Measurements from ENCODE around the gene ADAP2.
"Not testable (repeated sequence)": the region's sequence is repeated elsewhere in the genome, so short reads cannot be mapped to it uniquely, and the experiment has no call there.

Gene ADAP2

DNA sequence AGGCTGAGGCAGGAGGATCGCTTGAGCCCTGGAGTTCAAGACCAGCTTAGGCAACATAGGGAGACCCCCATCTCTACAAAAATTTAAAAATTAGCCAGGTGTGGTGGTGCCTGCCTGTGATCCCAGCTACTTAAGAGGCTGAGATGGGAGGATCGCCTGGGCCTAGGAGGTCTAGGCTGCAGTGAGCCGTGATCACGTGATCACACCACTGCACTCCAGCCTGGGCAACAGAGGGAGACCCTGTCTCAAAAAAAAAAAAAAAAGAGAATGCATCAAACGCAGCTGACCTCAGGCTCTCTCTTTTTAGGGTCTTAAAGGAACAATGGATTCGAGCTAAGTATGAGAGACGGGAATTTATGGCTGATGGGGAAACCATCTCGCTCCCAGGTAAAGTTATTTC is 9.8 kb downstream of the ADAP2 start:
- DNase-seq = not testable (repeated sequence)

DNA sequence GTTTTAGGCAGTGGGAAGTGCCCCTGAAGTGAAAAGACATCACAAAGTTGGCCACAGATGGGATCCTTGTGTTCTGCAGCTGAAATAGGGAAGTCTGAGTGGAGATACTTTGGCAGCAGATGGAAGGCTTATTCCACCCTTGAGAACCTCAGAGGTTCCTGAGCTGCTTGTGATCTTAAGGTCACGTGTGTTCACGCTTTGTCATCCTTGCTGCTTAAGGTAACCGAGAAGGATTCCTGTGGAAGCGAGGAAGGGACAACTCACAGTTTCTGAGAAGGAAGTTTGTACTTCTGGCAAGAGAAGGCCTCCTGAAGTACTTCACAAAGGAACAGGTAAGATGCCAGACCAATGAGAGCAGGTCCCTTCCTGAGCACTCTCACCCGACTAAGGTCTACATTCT is 12.2 kb downstream of the ADAP2 start:
- no peak for DNase-seq

DNA sequence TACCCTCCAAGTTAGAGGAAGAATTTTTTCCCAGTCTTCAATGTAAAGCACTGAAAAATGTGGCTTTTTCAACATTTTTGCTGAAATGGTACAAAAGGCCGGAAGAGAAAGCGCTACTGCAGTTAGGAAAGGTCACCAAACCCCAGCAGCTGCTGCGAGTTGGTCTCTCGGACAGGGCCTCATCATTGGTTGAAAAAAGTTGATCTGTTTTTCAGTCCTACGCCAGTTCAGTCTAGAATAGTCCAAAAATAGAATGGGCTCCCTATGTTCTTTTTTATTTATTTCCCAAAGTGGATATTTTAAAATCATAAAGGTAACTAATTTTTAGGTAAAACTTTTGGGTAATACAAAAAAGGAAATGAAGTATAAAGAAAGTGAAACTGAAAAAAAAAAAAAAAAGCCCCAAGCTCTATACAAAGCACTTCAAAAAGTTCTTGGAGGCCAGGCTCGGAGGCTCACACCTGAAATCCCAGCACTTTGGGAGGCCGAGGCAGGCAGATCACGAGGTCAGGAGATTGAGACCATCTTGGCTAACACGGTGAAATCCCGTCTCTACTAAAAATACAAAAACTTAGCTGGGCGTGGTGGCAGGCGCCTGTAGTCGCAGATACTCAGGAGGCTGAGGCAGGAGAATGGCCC is 17.4 kb downstream of the ADAP2 start:
- DNase-seq = no peak

DNA sequence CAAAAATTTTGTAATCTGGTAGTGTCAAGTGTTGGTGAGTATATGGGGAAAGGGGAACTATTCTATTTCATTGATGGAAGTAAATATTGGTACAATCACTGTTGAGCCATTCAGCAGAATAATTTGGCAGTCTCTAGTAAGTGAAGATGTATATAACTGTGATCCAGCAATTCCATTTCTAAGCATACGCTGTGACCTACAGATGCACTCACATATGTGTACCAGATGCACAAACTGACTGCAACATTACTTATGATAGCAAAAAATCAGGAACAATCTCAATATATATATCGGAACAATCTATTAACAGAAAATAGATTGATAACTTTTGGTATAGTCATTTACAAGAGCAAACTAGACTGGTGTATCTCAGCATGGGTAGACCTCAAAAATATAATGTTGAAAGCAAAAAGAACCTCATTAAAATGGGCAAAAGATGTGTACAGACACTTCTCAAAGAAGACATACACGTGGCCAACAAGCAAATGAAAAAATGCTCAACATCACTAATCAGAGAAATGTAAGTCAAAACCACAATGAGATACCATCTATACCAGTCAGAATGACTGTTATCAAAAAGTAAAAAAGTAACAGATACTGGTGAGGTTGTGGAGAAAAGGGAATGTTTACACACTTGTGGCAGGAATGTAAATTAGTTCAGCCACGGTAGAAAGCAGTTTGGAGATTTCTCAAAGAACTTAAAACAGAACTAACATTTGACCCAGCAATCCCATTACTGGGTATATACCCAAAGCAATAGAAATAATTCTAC is 20.7 kb downstream of the ADAP2 start:
- no peak for DNase-seq

DNA sequence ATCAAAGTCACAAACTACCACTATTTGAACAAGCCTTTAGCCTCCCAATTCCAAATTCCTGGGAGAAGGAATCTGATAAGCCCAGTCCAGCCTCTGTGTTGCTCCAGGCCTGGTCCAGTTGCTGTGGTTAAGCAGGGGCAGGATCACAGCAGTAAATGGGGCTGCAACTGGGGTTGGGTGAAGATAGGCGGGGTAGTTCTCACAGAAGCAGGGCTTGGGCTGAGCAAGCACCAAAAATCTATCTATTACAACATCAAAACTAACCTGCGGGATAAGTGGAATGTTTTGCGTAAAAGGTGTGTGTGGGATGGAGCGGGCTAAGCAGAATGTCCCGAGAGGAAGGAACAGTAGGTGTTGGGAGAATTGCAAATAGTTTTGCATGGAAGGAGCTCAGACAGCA is 26.1 kb downstream of the ADAP2 start:
- no peak for DNase-seq

DNA sequence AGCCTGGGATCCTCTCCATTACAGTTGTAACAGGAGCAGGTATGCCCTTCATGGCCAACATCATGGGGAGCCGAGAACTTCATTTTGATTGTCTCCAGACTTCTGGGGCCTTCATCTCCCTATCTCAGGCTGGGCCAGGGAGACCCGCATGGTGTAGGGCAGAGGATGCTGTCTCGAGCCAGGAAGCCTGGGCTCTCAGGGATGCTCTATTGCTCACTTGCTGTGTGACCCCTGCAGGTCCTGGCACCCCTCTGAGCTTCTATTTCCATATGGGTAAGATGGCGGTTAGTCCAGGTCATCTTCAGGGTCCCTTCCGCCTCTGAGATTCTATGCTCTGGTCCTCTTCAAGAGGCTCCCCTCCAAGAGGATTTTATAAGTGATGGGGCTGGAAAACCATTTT is 28.4 kb downstream of the ADAP2 start:
- DNase-seq = no peak

DNA sequence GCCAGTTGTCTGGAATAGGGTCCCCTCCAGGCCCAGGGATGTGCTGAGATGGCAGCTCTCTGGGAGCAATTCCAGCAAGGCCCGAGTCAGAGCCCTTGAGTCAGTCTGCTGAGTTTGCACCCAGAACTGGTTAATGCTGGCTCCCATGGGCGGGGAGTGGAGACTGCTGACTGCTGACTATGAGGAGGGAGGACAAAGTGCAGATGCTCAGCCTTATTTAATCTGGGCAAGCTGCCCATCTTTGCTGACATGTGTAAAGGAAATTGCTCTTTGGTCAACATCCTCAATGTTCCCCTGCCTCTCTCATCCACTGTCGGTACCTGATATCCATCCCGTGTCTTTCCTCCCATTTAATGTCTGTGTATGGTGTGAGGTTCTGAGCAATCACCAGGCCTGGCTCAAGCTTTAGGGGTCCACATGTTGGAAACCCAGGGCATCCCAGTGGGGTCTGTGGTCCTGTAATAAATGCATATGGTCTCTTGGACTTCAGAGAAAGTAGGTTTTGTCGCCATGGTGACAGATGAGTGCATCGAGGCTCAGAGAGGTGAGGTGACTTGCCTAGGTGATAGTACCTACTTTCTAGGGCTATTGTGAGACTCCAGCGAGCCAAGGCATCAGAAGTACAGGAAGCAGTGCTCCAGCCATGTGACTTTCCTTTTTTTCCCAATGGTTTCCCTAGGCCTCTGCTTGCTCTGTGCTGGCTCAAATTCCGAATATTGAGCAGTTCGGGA is 29.1 kb downstream of the ADAP2 start:
- DNase-seq = peak; percentile 95

DNA sequence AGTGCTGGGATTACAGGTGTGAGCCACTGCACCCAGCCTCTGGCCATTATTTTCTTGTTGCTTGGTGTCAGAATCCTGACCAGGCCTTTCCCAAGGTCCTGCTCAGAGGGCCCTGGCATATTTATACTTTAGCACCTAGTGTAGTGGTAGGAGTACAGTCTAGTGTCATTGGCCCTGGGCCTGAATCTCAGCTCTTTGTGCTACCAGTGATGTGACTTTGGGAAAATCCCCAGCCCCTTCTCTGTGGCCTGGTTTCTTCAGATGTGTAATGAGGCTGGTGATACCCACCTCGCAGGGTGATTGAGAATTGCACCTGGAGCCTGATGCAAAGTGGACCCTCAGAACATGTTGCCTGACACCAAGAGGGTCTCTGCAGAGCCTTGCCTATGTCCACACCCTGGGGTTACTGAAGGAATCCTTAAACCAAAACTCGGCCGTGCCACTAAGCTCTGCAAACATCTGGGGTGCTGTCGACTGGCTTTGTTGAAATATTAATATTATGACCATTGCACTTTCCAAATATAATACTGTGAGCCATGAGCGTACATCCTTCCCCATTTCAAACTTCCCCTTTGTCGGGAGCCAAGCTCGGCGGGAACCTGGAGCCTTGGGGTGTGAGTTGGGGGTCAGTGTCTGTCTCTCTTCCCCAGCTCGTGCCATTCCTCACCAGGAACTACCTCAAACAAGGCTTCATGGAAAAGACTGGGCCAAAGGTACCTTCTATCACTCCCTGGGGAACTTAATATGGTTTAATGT is 31.1 kb downstream of the ADAP2 start:
- no peak for DNase-seq

DNA sequence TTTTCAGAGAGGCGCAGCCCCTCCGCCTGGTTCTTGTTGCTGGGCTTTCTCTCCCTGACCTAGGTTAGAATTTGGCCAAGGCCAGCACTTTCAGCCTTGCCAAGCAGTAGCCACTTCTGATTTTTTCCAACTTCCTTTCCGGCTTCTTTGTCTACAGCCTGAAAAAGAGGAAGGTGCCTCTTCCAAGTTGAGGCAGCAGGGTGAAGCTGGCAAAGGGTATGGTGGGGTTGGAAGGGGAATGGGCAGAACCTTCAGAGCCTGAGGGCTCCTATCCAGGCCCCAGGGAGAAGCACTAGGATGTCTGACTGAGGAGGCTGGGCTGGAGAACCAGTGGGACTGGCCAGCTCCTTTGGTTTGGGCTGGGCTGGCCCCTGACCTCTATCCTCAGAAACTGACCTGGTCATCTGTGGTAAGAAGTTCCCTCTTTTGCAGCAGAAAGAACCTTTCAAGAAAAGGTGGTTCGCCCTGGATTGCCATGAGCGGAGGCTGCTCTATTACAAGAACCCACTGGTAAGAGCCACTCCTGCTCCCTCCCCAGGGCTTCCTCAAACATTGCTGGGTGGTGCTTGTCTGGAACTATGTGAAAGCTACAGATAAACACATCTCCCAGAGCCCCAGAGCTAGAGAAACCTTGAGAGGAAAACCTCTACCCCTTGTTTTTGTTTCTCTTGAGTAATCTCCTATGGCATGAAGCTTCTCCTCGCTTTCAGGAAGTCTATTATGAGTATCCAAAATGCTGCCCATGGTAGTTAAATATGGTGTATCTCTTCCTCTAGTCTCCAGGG is 32.5 kb downstream of the ADAP2 start:
- no peak for DNase-seq

DNA sequence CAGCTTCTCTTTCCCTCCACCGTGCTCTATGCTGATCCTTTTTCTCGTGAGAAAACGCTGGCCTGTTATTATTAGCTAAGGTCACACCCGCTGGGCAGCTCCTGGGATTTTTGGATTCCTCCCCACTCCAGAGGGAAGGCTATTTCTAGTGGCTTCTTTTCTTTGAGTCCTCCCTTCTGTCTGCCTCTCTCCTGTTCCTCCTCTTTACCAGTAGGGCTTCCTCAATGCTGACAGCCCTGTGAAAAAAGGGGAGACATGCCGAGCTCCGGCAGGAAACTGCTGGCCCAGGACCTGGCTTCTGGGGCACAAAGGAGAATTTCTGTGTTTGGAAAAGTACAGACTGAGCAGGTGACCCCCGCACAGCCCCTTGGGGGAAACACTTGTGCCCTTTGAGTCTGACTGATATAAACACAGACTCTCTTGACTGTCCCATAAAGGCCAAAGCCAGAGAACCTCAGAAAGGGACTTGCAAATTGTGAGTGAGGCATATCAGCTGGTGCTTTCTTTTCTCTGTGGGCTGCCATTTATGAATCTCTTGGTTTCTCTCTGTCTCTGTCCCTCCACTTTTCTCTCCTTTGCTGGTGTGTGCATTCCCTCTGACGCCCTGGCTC is 35.1 kb downstream of the ADAP2 start:
- DNase-seq = no peak

DNA sequence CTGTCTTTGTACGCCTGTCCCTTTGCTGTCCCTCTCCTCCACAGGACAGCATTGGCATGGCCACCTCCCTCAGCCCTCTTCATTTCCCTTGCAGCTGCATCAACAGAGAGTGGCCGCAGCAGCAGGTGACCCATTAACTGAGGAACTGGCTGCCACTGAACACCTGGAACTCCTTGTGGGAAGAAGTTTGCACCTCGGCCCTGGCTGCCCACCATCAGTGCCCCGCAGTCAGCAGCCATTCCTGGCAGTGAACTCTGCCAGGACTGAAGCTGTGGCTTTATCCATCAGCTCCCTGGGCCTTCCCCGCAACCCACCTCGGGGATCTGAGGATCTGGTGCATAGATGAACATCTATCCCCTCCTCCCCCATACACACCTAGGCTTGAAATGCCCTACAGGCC is 36.0 kb downstream of the ADAP2 start:
- DNase-seq = no peak

DNA sequence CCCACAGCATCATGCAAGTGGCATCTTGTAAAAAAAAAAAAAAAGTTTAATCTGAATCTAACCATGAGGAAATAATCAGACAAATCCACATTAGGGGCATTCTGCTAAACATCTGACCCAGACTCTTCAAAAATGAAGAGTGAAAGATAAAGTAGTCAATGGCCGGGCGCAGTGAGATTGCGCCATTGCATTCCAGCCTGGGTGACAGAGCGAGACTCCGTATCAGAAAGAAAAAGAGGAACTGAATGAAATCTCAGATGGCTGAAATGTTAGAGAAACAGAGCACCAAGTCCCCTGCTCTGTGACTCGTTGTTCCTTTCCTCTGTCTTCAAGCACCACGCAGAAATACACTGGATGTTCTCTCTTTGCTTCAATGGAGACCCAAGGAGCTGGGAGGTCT is 36.4 kb downstream of the ADAP2 start:
- DNase-seq = no peak

DNA sequence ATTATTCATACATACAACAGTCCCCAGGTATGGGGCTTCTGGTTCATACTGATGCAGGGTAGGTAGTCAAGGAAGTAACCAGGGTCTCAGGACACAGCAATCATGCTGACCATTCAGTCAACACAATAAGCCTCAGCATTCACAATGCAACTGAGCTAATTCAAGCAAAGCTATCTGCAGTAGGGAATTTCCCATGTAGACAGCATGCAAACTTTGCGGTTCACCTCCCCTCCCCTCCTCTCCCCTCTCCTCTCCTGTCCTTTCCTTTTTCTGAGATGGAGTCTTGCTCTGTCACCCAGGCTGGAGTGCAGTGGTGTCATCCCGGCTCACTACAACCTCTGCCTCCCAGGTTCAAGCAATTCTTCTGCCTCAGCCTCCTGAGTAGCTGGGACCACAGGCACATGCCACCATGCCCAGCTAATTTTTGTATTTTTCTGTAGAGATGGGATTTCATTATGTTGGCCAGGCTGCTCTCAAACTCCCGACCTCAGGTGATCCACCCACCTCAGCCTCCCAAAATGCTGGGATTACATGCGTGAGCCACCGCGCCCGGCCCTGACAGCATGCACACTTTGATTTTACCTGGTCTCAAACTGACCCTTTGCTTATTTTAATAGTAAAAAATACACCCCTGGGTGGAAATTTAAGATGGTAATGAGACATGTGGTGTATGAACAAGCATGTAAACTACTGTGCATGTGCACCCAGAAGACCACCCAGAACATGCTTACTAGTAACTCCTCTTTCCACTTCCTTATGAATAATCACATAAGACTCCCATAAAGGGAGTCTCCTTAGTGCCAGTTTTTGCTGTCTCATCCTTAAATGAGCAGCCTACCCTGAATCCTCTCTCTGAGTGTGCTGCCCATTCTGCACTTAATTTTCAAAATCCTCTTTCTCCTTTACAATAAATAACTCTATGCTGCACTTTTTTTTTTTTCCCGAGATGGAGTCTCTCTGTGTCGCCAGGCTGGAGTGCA is 39.8 kb downstream of the ADAP2 start:
- no peak for DNase-seq

DNA sequence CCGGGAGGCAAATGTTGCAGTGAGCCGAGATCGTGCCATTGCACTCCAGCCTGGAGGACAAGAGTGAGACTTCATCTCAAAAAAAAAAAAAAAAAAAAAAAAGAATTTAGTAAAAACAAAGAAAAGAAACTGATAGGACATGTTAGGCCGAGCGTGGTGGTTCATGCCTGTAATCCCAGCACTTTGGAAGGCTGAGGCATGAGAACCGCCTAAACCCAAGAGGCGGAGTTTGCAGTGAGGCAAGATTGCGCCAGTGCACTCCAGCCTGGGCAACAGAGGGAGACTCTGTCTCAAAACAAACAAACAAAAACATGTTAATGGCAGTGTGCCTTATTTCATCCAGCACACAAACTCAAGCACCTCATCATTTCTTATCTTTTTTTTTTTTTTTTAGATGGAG is 42.6 kb downstream of the ADAP2 start:
- DNase-seq = not testable (repeated sequence)

DNA sequence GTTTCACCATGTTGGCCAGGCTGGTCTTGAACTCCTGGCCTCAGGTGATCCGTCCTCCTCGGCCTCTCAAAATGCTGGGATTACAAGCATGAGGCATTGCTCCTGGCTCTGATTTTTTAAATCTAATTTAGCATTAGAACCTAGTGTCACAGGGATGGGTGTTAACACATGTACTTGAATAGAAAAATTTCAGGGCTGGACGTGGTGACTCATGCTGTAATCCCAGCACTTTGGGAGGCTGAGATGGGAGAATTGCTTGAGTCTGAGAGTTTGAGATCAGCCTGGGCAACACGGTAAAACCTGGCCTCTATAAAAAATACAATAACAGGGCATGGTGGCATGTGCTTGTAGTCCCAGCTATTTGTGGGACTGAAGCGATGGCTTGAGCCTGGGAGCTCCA is 43.1 kb downstream of the ADAP2 start:
- no peak for DNase-seq

DNA sequence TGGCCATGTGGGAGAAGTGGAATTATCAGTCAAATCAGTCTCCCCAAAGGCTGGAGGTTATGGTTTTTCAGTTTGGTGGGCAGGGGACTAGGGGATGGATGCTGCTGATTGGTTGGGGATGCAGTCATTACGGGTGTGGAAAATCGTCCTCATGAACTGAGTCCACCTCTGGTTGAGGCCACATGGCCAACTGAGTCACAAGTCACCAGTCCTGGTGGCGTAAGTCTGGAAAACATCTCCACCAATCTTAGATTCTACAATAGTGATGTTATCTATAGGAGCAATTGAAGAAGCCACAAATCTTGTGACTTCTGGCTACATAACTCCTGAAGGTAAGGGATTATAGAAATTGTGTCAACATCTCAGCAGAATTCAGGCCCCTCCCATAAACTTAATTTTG is 43.9 kb downstream of the ADAP2 start:
- no peak for DNase-seq

DNA sequence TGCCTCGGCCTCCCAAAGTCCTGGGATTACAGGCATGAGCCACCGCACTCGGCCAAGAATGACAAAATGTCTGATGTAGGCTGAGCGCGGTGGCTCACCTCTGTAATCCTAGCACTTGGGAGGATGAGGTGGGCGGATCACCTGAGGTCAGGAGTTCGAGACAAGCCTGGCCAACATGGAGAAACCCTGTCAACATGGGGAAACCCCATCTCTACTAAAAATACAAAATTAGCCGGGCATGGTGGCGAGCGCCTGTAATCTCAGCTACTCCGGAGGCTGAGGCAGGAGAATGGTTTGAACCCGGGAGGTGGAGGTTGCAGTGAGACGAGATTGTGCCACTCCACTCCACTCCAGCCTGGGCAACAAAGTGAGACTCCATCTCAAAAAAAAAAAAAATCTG is 46.2 kb downstream of the ADAP2 start:
- DNase-seq = not testable (repeated sequence)

DNA sequence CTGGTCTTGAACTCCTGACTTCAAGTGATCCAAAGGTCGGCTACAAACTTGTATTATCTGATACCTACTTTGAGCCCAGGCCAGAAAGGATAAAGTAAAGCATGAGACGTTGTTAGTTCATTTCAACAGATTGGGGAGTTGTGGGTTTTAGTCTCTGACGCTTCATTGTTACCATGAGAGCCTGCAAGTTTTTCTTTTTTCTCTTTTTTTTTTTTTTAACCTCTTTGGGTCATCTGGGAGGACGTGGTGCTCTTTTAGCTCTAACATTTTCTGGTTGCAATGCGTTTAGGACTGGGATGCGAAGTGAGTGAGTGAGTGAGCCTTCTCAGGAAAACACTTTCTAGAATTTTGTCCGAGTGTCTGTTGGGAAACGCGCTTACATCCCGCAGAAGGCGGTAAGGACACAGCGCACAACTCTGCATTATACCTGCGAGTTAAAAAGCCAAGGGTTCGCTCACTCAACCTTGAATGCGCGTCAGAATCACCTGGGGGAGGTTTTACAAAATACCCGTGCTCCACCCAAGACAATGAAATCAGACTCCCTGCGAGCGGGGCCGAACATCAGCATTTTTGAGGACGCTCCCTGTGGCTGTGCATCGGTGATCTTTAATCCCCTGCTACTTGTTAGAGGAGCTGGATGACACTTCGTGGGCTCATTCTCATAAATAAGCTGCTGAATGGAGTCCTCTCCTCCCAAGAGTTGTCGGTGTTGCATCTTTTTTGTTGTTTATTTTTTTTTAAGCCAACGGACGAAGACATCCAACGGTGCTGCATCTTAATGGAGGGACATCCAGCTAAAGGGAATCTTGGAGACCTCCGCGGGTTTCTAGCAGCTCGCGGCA is 48.5 kb downstream of the ADAP2 start:
- no peak for DNase-seq

DNA sequence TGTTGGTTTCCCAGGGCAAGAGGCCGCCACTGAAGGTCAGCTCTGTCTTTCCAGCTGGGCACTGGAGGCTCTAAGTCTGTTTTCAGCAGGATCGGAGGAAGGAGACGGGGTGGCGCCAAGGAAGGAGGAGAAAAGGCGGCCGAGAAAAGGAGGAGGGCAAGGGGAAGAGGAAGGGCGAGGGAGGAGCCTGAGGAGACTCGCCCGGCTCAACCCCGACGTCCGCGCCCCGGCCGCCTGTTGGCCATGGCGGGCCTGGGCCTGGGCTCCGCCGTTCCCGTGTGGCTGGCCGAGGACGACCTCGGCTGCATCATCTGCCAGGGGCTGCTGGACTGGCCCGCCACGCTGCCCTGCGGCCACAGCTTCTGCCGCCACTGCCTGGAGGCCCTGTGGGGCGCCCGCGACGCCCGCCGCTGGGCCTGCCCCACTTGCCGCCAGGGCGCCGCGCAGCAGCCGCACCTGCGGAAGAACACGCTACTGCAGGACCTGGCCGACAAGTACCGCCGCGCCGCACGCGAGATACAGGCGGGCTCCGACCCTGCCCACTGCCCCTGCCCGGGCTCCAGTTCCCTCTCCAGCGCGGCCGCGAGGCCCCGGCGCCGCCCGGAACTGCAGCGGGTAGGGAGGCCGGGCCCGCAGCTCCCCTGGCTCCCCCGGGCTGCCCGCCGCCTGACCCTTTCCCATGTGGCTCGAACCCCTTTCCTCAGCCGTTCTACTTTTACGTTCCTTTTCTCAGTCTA is 49.3 kb downstream of the ADAP2 start, which contains the start of gene RNF135:
RNF135 (plus strand) TSS at position 209 of the 737 bp plus-strand sequence; CDS start at position 244, 35 bp downstream.
- peak; percentile 14 for DNase-seq
